Measurements from ENCODE around the gene DDX42. TPM values are rescaled to one million over a fixed set of nuclear protein-coding genes. Genes with fewer than 3 reads are reported as not detected.

Gene DDX42
- total RNA-seq, 4 donors from 2014 or later, result 27.1 to 88.5 (median 51.9) TPM

DNA sequence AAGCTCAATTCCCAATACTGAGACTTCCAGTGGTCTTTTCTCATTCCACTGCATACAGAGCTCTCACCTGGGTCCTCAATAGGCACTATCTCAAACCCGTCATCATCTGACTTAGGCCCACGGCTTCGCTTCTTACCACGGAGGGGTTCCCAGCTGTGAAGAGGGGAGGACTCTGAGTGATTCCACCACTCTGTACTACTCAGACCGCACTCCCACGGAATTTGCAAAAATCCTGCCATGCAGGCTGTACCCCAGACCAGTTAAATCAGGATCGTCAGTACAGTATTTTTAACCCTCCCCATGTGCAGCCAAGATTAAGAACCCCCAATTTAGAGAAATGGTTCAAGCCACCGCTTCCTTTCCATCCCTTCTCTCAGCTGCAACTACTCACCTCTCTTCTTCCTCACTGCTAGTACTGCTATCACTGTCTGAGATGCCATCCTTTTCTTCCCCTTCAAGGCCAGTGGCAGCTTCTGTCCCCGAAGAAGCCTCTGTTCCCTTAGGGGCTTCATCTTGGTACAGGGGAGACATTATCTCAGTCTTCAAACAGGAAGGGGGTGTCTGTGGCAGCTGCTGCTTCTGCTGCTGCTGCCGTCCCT lies 47.1 kb downstream of the DDX42 start:
- Histone ChIP-seq H3K4me1 (peaks cover 2 to 15% (median 5%) of the 10 kb centered on the region in 3 donors), H3K27ac (no peak overlapping the region), H3K27me3 (no peaks in the 10 kb centered on the region), H3K4me3 (no peak overlapping the region), H3K36me3 (peaks cover 45 to 99% (median 82%) of the 10 kb centered on the region in 3 donors), H3K9me3 (no peaks in the 10 kb centered on the region)
- no peak for DNase-seq
- 85 to 86% methylated on average over 10 of the region's 10 CpGs for WGBS, 2 donors
- intact Hi-C loops (cut with DNase I), result no loop called here
- TF ChIP-seq POLR2A (IDR thresholded peaks at IDR 0.05), result no peak
- TF ChIP-seq, protein P1, sequence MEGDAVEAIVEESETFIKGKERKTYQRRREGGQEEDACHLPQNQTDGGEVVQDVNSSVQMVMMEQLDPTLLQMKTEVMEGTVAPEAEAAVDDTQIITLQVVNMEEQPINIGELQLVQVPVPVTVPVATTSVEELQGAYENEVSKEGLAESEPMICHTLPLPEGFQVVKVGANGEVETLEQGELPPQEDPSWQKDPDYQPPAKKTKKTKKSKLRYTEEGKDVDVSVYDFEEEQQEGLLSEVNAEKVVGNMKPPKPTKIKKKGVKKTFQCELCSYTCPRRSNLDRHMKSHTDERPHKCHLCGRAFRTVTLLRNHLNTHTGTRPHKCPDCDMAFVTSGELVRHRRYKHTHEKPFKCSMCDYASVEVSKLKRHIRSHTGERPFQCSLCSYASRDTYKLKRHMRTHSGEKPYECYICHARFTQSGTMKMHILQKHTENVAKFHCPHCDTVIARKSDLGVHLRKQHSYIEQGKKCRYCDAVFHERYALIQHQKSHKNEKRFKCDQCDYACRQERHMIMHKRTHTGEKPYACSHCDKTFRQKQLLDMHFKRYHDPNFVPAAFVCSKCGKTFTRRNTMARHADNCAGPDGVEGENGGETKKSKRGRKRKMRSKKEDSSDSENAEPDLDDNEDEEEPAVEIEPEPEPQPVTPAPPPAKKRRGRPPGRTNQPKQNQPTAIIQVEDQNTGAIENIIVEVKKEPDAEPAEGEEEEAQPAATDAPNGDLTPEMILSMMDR (IDR thresholded peaks at IDR 0.05), result no peak

DNA sequence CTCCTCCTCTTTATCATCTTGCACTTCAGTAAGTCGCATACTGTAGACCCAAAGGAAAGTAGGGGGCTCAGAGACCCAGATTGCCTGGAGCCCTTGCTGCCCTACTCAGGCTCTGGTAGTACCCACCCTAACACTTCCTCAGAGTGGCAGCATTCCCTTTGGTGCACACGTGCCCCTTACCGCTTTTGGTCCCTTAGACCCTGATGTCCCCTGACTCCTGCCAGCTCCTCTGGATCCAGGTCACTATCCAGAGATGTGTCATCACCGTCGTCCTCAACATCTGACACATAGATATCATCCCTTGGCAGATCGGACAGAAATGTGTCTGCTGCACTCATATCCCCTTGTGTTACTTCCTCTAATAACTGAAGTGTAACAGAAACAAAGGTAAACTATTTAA lies 47.8 kb downstream of the DDX42 start:
- intact Hi-C loops (cut with DNase I), result no loop called here
- Histone ChIP-seq H3K4me3 (no peak overlapping the region), H3K9me3 (no peaks in the 10 kb centered on the region), H3K4me1 (peaks cover 7 to 20% (median 7%) of the 10 kb centered on the region in 3 donors), H3K27me3 (no peaks in the 10 kb centered on the region), H3K36me3 (peaks cover 44 to 92% (median 75%) of the 10 kb centered on the region in 3 donors), H3K27ac (no peak overlapping the region)
- 81 to 89% methylated on average over 6 of the region's 6 CpGs for WGBS, 2 donors
- no peak for DNase-seq
- TF ChIP-seq, protein P1 (IDR thresholded peaks at IDR 0.05), result no peak
- no peak for TF ChIP-seq POLR2A (IDR thresholded peaks at IDR 0.05)

DNA sequence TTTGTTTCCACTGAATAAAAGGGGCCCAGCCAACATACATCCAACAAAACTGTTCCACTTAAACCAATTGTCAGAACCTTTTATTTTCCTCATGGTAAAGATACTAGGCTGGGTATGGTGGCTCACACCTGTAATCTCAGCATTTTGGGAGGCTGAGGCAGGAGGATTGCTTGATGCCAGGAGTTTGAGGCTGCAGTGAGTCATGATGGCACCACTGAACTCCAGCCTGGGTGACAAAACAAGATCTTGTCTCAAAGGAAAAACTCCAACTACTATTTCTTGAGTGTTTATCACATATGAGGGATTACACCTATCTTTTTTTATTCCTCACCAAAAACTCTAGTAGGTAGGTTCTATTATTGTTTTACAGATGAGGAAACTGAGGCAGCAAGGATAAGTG lies 48.6 kb downstream of the DDX42 start:
- DNase-seq, result no peak
- H3K9me3 ChIP-seq, result no peaks in the 10 kb centered on the region
- H3K27ac ChIP-seq, result no peak overlapping the region
- H3K4me3 ChIP-seq, result no peak overlapping the region
- peaks cover 7 to 20% (median 7%) of the 10 kb centered on the region in 3 donors for H3K4me1 ChIP-seq
- H3K27me3 ChIP-seq, result no peaks in the 10 kb centered on the region
- intact Hi-C loops (cut with DNase I), result no loop called here
- H3K36me3 ChIP-seq, result peaks cover 44 to 84% (median 69%) of the 10 kb centered on the region in 3 donors
- TF ChIP-seq, protein P1 (IDR thresholded peaks at IDR 0.05), result no peak
- TF ChIP-seq POLR2A (IDR thresholded peaks at IDR 0.05), result no peak

DNA sequence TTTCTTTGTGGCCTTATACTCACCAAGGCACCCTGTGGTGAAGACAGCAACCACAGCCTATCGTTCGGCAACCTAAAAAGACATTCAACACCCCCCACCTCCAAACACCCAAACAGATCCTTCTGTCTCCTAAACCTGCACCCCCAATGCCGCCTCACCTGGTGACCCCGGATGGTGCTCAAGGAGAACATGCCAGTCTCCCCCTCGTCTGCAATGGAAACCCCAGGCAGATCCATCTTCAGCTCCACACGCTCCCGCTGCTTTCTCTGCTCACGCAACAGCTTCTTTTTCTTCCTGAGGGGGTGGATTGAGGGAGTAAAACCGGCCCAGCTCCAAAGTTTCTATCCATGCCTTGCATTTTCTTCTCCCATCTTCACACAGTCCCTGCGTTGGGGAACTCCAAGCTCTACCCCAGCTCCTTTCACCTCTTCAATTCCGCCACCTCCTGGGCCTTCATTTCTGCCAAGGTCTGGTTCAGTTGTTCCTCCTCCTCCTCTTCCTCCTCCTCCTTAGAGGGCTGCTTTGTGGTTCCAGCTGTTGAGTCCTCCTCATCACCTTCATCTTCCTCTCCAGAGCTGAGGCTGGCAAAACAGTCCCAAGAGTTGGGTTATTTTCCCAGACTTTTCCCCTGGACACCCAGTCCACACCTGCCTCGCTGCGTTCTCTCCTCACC lies 49.8 kb downstream of the DDX42 start:
- intact Hi-C loops (cut with DNase I), result no loop called here
- H3K9me3 ChIP-seq, result no peaks in the 10 kb centered on the region
- peaks cover 12 to 29% (median 16%) of the 10 kb centered on the region in 3 donors for H3K4me1 ChIP-seq
- no peak overlapping the region for H3K4me3 ChIP-seq
- TF ChIP-seq POLR2A (IDR thresholded peaks at IDR 0.05), result no peak
- TF ChIP-seq, protein P1 (IDR thresholded peaks at IDR 0.05), result no peak
- no peaks in the 10 kb centered on the region for H3K27me3 ChIP-seq
- peaks cover 36 to 73% (median 56%) of the 10 kb centered on the region in 3 donors for H3K36me3 ChIP-seq
- 90 to 94% methylated on average over 13 of the region's 13 CpGs for WGBS, 2 donors
- DNase-seq, result no peak
- H3K27ac ChIP-seq, result no peak overlapping the region

DNA sequence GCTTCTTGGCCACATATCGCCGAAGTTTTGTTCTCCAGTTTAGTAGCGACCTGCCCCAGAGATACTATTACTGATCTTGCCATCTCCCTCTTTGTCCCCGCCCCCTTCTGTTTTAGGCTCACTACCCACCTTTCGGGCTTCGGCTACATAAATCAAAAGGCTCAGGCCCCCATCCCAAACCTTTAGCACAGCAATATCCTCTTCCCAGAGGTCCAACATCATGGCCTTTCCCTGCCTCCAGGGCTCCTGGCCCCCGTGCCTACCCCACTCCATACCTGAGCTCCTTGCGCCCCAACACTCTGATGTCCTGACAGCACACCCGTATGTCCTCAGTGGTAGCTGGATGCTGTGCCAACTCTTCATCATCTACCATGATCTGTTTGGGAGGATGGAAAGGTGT lies 50.4 kb downstream of the DDX42 start:
- DNase-seq, result no peak
- peaks cover 34 to 73% (median 57%) of the 10 kb centered on the region in 3 donors for H3K36me3 ChIP-seq
- no peaks in the 10 kb centered on the region for H3K9me3 ChIP-seq
- no peak for TF ChIP-seq POLR2A (IDR thresholded peaks at IDR 0.05)
- TF ChIP-seq, protein P1 (IDR thresholded peaks at IDR 0.05), result no peak
- peaks cover 18 to 35% (median 22%) of the 10 kb centered on the region in 3 donors for H3K4me1 ChIP-seq
- H3K27ac ChIP-seq, result no peak overlapping the region
- intact Hi-C loops (cut with DNase I), result no loop called here
- no peaks in the 10 kb centered on the region for H3K27me3 ChIP-seq
- WGBS, 2 donors, result 92 to 93% methylated on average over 8 to 9 of the region's 9 CpGs
- H3K4me3 ChIP-seq, result no peak overlapping the region

All from esophagus squamous epithelium (tissue), 5 donors.